H1 (cell line): ENCODE results near the gene CLDN4.

ENCODE experiments used
- CBX8 ChIP-seq: fragments of 300-800, 300-1000 bp; sonication (generic); IDR thresholded peaks from 2 replicates; pipeline ENCODE4 v1.7.1; 2016; ENCODE audit warnings: low read depth, low read length, borderline replicate concordance
- CHD1 ChIP-seq: IDR thresholded peaks from 2 replicates; pipeline ENCODE4 v1.6.1; 2012; ENCODE audit warnings: low read depth, low read length, improper control_type of control experiment
- EGR1 ChIP-seq: IDR thresholded peaks from 2 replicates; pipeline ENCODE4 v1.6.1; 2011; ENCODE audit warnings: low read depth, low read length, borderline replicate concordance
- POLR2A ChIP-seq, 2 experiments: IDR thresholded peaks; 1 replicate in 1 of 2; 2 replicates in 1 of 2; pipeline ENCODE4 v1.6.1; 2011; ENCODE audit warnings: low read depth in 2 of 2, low read length in 2 of 2, mild to moderate bottlenecking in 2 of 2; ENCODE audit errors: control extremely low read depth in 1 of 2
- POU5F1 ChIP-seq: IDR thresholded peaks from 2 replicates; pipeline ENCODE4 v1.6.1; 2011; ENCODE audit warnings: low read depth, mild to moderate bottlenecking, low read length, moderate library complexity
- SIN3A ChIP-seq, 2 experiments: IDR thresholded peaks in 1 of 2; conservative IDR thresholded peaks in 1 of 2; 2 replicates each; pipeline ENCODE4 v1.6.1; 2011 to 2012; ENCODE audit warnings: low read length in 2 of 2, improper control_type of control experiment in 1 of 2, low read depth in 1 of 2, mild to moderate bottlenecking in 1 of 2
- TAF1 ChIP-seq: IDR thresholded peaks from 2 replicates; pipeline ENCODE4 v1.6.1; 2011; ENCODE audit warnings: mild to moderate bottlenecking, low read depth, low read length
- TF ChIP-seq, protein P1 (sequence below): IDR thresholded peaks from 2 replicates; pipeline ENCODE4 v1.6.1; 2012; ENCODE audit warnings: inconsistent platforms
- TF ChIP-seq, protein P2 (sequence below), 3 experiments: IDR thresholded peaks; 1 replicate in 2 of 3; 2 replicates in 1 of 3; pipeline versions ENCODE4 v1.5.1 to v1.6.1; 2011; ENCODE audit warnings: low read length in 3 of 3, mild to moderate bottlenecking in 3 of 3, inconsistent platforms in 2 of 3, low read depth in 1 of 3, moderate library complexity in 1 of 3; ENCODE audit not compliant: insufficient read depth in 1 of 3; ENCODE audit errors: control extremely low read depth in 1 of 3
- TF ChIP-seq, protein P3 (sequence below): IDR thresholded peaks from 2 replicates; pipeline ENCODE4 v1.6.1; 2011; ENCODE audit warnings: low read length, improper control_type of control experiment

DNA sequence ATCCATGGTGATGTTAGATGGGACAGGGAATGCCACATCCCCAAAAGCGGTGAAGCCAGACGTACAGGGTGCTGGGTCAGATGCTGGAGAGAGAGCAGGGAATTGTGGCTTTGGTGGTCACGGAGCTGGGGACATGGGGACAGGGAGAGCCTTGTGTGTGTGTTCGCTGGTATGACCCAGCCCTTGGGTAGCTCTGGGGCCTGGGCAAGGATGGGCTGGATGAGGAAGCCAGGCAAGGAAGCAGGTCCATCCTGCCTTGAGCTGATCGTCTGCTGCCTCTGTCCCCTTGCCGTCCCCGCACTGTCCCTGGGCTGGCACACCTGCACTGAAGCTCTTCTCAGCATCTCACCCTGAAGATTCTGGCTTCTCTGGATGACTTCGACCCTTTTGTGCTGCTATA, 15.4 kb upstream of the CLDN4 start:
- no peak for TF ChIP-seq POLR2A (IDR thresholded peaks at IDR 0.05; ENCODE audit: control extremely low read depth in 1 of 2, low read depth in 2 of 2, low read length in 2 of 2)
- TF ChIP-seq, protein P1, sequence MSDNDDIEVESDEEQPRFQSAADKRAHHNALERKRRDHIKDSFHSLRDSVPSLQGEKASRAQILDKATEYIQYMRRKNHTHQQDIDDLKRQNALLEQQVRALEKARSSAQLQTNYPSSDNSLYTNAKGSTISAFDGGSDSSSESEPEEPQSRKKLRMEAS: no peak
- no peak for TF ChIP-seq SIN3A (conservative IDR thresholded peaks at IDR 0.05 in 1 of 2, IDR thresholded peaks at IDR 0.05 in 1 of 2; ENCODE audit: low read depth in 1 of 2, low read length in 2 of 2)
- TF ChIP-seq, protein P2, sequence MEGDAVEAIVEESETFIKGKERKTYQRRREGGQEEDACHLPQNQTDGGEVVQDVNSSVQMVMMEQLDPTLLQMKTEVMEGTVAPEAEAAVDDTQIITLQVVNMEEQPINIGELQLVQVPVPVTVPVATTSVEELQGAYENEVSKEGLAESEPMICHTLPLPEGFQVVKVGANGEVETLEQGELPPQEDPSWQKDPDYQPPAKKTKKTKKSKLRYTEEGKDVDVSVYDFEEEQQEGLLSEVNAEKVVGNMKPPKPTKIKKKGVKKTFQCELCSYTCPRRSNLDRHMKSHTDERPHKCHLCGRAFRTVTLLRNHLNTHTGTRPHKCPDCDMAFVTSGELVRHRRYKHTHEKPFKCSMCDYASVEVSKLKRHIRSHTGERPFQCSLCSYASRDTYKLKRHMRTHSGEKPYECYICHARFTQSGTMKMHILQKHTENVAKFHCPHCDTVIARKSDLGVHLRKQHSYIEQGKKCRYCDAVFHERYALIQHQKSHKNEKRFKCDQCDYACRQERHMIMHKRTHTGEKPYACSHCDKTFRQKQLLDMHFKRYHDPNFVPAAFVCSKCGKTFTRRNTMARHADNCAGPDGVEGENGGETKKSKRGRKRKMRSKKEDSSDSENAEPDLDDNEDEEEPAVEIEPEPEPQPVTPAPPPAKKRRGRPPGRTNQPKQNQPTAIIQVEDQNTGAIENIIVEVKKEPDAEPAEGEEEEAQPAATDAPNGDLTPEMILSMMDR (IDR thresholded peaks at IDR 0.05; ENCODE audit: control extremely low read depth in 1 of 3, insufficient read depth in 1 of 3, low read depth in 1 of 3, low read length in 3 of 3): no peak
- no peak for TF ChIP-seq CHD1
- TF ChIP-seq TAF1: no peak
- no peak for TF ChIP-seq CBX8
- TF ChIP-seq EGR1: no peak
- TF ChIP-seq, protein P3, sequence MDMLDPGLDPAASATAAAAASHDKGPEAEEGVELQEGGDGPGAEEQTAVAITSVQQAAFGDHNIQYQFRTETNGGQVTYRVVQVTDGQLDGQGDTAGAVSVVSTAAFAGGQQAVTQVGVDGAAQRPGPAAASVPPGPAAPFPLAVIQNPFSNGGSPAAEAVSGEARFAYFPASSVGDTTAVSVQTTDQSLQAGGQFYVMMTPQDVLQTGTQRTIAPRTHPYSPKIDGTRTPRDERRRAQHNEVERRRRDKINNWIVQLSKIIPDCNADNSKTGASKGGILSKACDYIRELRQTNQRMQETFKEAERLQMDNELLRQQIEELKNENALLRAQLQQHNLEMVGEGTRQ: no peak
- TF ChIP-seq POU5F1: no peak
